Activated CD8-positive, alpha-beta memory T cell treated with anti-CD3 and anti-CD28 coated beads for 36 hours (primary cell): ENCODE data around the gene HOMER2. TPM values are rescaled to one million over a fixed set of nuclear protein-coding genes. Genes with fewer than 3 reads are reported as not detected.
"Not testable (repeated sequence)": the region's sequence is repeated elsewhere in the genome, so short reads cannot be mapped to it uniquely, and the experiment has no call there.

ENCODE experiments used
- CTCF ChIA-PET: fragments of 350-600 bp; sonication (Branson Sonifier 250); formaldehyde crosslinking; loops from one replicate; lab custom pipeline; 2021; ENCODE audit warnings: antibody characterized with exemption; lab: Charles Lee
- POLR2A ChIA-PET: fragments of 350-600 bp; sonication (Branson Sonifier 250); formaldehyde crosslinking; loops from one replicate; lab custom pipeline; 2021; ENCODE audit warnings: antibody characterized with exemption; lab: Charles Lee
- total RNA-seq, 2 experiments: library from RNA; stranded (reverse); gene quantifications; one replicate each; pipeline ENCODE4 v1.2.3, GENCODE V29; 2021

Gene HOMER2
- total RNA-seq, 2 experiments from 2014 or later, result 8.6 to 10.8 TPM

DNA sequence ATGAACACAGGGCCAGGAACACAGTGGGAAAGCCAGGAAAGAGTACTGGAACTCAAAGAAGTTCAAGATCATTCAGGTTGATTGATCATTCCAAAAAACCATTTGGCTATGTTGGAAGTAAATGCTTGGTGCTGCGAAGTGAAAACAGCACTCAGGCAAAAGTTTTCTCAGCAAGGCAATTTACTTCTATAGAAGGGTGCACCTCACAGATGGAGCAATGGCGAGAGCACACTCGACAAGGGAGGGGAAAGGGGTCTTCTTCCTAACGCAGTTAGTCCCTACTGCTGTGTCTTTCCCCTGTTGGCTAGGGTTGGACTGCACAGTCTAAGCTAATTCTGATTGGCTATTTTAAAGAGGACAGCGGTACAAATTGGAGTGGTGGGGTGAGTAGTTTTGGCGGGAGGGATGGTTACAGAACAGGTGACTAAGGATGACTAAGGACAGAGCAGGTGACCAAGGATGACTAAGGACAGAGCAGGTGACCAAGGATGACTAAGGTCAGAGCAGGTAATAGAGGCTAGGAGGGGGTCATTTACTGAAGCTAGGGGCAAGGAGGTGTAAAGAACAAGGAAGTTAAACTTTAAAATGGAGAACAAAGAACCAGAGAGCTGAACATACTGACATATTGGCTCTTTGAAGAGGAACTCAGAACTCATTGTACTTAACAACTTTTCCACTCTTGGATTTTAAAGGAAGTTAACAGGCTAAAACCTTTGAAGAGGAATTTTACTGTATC lies 43.3 kb downstream of the HOMER2 start:
- ChIA-PET POLR2A (no interaction called here), CTCF (no interaction called here)

DNA sequence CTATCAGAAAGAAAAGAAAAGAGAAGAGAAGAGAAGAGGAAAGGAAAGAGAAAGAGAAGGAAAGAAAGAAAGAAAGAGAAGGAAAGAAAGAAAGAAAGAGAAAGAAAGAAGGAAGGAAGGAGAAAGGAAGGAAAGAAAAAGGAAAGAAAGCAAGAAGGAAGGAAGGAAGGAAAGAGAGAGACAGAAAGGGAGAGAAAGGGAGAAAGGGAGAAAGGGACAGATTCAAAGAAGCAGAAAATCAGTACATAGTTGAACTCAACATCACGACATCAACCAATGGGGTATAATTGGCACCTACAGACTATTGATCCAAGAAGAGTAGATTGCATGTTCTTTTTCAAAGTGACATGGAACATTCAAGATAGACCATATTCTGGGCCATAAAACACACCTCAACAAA lies 45.2 kb downstream of the HOMER2 start:
- CTCF ChIA-PET, result no interaction called here
- POLR2A ChIA-PET, result no interaction called here

DNA sequence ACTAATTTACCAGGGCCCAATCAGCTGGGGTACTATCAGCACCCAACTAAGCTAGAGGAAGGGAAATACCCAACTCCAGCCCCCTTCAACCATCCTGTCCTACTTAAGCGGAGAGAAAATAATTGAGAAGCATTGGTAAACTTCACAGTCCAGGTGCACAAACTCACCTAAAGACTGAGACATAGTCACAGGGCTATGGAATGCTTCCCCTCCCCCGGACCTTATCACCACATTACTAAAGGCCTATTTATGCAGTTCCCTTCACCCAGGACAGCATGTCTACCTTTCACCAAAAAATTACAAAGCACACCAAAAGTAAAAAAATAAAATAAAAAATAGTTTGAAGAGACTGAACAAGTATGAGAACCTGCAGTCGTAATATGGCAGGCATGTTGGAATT lies 47.9 kb downstream of the HOMER2 start:
- ChIA-PET CTCF (no interaction called here), POLR2A (no interaction called here)

DNA sequence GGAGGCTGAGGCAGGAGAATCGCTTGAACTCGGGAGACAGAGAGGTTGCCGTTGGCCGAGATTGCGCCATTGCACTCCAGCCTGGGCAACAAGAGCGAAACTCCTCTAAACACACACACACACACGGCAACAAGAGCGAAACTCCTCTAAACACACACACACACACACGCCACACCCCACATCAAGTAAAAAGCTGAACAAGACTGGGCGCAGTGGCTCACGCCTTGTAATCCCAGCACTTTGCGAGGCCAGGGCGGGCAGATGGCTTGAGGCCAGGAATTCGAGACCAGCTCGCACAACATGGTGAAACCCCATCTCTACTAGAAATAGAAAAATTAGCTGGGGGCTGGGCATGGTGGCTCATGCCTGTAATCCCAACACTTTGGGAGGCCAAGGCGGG lies 49.0 kb downstream of the HOMER2 start:
- CTCF ChIA-PET, result interaction anchor here (0.6 kb wide), 1 partner anchor 38 kb away, joined by 3 read pairs; no protein-coding TSS in a partner anchor

DNA sequence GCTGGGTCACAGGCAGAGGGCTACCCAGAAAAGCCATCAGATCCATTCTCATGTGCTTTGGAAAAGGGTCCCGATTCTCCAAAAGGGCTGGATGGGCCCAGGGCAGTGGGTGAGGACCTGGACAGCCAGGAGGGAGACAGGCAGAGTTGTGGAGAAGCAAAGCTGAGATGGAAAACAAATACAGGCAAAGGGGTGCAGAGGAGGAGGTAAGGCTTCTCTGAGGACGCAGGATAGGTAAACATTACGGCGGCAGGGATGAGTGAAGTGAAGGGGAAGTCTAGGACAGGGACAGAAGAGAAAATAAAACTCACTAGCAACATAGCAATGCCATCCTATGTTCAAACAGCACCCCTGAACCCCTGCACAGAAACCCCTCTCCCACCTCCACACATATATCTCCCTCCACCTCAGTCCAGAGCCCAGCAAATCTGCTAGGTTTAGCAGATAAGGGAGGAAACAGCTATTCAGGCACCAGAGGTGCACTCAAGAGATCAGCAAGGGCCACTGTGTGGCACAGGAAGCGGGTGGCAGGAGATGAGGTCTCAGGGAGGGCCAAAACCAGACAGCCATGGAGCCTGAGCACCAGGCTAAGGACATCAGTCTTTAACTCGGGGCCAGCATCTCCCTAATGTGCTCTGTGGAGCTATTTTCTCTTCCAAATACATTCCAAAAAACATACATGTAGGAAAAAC lies 51.3 kb downstream of the HOMER2 start:
- POLR2A ChIA-PET, result no interaction called here
- CTCF ChIA-PET, result no interaction called here

More for the DNA sequence above, 49.0 kb downstream of the HOMER2 start:
- POLR2A ChIA-PET, result no interaction called here

DNA sequence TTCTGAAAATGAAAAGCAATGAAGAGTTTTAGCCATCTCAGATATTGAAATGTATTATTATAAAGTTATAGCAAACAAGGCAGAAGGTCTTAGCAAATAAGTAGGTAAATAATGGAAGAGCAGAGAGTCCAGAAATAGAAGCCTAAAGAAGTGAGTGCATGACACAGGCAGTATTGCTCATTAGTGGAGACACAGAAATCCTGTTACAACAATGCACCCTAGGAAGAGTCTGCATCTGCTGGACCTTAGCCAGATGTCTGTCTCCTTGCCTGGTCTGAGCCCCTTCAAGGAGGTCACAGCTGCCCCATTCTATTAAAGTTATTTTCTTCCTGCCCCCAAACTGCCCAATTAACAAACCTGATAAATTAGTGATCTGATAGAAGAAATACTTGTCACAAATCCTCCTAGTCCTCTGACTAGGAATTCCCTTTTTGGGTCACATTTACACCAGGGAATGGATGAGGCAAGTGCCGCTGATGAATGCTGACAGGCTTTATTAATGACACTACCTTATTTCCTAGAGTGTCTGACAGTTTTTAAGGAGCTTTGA lies 51.9 kb downstream of the HOMER2 start:
- ChIA-PET POLR2A (no interaction called here), CTCF (no interaction called here)

DNA sequence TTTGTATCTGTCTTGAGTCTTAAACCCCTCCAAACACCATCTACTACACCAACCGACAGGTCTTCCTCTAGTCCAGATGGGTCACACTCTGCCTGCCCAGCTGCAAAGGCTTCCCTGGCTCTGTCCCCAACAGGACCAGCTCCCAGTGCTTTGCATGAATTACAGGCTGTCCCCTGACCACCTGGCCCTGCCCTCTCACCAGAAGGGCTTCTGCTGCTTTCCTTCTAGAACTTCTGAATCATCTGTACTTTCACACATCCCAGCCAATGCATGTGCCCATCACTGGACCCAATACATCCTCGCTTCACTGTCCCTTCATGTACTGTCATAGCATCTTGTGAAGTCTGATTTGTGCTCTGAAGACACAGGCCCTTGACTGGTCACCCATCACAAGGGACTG lies 53.6 kb downstream of the HOMER2 start:
- ChIA-PET CTCF (no interaction called here), POLR2A (no interaction called here)

DNA sequence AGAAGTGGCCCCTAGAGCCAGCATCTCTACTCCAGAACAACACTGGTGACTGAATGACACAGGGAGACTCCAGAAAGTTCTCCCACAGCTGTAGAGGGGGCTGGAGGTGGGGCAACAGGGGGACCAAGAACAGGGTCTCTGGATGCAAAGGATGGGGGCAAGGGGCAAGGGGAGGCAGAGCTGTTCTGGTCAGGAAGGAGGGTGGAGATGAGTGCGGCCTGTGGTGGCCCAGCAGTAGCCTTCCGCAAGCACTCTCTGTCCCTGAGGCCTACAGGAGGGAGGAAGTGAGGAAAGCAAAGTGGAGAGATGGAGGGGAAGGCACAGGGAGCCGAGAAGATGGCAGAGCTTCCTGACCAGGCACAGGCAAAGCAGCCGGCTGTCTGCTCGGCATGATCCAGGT lies 56.5 kb downstream of the HOMER2 start:
- ChIA-PET POLR2A (no interaction called here), CTCF (no interaction called here)

DNA sequence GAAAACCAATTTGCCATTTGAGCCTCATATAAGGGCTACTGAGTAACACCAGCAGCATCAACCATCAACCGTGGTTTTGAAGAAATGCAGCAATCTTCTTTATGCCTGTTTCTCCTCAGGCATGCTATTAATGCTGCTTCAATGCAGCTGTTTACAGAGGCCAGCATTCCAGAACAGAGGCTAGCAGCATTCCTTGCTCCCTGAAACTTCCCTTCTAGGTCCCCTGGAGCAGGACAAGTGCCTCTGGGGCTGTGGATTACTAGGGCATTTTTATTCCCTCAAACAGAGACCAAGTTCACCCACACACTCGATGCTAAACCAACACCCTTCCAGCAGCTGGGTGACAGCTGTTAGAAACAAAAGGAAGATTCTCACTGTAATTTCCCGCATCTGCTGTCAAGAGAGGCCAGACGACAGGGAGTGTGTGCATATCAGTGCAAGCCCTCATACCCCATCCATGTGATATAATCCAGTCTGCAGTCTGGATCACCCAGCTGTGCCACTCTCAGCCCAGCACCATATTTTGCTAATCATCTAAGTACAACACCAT lies 57.5 kb downstream of the HOMER2 start:
- ChIA-PET CTCF (no interaction called here), POLR2A (no interaction called here)

DNA sequence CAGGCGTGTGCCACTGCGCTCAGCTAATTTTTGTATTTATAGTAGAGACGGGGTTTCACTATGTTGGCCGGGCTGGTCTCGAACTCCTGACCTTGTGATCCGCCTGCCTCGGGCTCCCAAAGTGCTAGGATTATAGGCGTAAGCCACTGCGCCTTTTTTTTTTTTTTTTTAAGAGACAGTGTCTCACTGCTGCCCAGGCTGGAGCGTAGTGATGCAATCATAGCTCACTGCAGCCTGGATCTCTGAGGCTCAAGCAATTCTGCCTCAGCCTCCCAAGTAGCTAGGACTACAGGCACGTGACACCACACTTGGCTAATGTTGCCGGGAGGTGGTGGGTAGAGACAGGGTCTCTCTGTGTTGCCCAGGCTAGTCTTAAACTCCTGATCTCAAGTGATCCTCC lies 59.0 kb downstream of the HOMER2 start:
- CTCF ChIA-PET, POLR2A ChIA-PET: not testable (repeated sequence)

DNA sequence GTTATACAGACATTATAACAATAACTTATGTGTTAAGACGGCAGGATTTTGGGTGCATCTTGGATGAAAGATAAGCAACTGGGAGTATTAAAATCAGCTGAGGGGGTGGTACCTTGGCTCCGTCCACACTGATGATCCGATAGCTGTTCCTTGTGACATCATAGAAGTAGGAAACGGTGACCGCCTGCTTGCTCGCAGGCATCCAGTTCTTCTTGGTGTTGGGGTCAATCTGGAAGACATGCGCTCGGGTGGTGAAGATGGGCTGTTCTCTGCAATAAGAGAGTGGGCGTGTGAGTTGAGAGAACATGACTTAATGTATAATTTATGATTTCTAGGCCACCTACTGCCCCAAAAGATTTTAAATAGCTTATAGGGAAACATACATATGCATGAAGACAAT lies 59.9 kb downstream of the HOMER2 start:
- CTCF ChIA-PET, result no interaction called here
- POLR2A ChIA-PET, result no interaction called here

DNA sequence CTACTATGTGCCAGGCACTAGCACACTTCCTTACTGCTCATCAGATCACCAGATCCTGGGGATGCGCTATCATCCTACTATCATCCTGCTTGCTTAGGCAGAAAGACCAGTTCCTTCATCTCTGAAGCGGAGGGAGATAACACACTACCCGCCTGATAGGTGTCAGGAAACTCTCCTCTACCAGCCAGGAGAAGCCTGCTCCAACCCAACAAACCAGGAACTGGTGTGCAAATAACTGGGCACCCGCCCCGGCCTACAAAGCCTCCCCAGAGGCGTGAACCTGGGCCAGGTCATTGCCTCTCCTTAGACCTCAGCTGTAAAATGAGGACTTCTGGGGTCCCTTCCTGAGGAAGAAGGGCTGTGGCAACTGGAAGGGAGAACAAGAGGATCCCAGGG lies 61.5 kb downstream of the HOMER2 start:
- ChIA-PET POLR2A (no interaction called here), CTCF (no interaction called here)

DNA sequence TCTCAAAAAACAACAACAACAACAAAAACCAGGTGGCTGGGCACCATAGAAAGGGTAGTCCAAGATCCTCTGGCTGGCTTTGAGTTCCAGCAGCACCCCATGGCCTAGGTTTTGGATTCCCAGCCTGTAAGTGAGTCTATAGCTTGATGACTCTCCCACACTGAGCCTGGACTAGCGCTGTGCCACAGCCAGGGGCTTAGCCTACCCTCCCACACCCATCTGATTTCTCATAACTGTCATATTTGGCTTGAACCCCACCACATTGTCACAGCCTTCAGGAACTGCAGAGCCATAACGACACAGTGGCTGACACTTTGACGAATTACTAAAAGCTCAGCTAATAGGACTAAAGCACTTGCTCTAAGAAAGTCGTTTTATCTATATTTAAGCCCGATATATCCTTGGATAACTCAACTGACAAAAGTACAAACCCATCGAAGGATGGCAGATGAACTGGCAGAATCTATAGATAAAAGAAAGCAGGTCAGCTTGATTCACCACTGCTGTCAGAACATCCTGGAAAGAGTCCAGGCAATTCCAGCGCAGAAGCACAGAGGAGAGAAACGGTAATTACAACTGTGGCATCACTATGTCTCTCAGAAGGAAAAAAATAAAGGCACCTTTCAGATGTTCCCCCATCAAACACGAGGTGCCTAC lies 62.1 kb downstream of the HOMER2 start:
- ChIA-PET POLR2A (no interaction called here), CTCF (no interaction called here)

DNA sequence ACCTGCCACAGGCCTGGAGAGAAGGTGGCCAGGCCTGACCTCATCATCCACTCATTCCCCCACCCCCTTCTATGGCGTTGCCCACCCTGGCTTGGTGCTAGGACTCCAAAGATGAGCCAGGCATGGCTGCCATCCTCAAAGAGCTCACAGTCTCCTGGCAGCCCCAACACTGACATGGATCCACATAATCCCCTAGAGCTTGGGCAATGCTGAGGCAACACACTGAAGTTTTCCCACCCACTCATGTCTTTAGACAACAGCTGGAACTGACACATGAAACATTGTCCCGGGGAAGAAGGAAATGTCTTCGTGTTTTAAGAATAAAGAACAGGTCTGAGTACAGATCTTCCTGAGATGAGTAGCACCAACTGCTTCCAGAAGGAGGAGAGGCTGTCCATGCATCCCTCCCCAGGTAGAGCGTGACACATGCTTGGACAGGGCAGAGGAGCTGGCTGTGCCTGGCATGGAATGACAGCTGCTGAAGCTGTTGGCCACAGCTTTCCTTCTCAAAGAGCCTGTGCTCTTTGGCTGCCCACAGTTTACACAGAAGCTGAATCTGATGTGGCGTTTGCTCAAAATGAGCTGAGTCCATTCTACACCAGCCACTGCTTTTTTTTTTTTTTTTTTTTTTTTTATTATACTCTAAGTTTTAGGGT lies 70.1 kb downstream of the HOMER2 start:
- ChIA-PET POLR2A (no interaction called here), CTCF (no interaction called here)

DNA sequence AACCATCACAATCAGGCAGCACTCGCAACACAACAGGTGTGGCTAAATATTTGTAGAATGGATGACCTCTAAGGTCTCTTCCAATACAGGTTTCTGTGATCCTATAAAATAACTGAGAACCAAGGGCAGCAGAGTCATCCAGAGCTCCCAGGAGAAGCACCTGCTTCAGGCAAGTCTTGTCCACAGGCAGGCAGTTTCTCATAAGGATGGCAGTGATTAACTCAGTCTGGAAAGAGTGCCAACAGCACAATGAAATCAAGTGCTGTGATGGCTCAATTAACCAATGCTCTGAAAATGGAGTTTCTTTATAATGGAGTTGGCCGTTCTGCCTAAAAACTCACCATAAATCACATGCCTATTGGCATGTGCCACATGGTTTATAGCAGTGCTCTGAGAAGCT lies 70.8 kb downstream of the HOMER2 start:
- POLR2A ChIA-PET, result no interaction called here
- CTCF ChIA-PET, result no interaction called here

DNA sequence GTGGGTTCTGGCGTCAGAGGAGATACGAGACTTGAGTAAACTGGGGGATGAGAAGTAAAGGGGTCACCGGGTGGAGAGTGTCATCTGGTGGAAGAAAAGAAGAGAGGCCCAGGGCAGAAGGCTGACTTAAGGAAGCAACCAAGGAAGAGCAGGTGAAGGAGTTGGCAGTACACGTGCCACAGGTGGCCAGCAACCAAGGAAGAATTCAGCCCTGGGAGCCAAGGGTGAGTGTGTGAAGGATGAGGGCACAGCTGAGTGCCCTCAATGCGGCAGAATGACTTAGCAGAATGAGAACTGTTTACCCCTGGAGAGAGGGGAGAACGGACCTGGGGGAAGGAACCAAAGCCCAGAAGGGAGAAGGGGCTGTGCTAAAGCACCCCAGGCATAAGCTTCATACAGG lies 71.8 kb downstream of the HOMER2 start:
- ChIA-PET POLR2A (no interaction called here), CTCF (no interaction called here)

DNA sequence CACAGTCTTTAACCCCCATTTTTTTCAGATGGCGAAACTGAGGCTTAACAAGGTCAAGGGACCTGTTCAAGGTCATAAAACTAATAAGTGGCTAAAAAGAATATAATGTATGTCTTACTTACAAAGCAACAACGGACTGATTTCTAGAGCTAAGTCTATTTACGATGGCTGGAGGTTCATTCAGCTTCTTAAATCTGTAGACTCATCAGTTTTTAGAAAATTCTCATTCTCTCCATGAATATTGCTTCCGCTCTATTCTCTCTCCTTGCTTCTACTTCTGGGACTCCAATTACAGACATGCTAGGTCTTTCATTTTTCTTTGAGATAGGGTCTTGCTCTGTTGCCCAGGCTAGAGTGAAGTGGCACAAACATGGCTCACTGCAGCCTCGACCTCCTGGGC lies 74.2 kb downstream of the HOMER2 start:
- CTCF ChIA-PET, result interaction anchor here (1.8 kb wide), 1 partner anchor 29 kb away, joined by 4 read pairs; no protein-coding TSS in a partner anchor
- POLR2A ChIA-PET, result no interaction called here

DNA sequence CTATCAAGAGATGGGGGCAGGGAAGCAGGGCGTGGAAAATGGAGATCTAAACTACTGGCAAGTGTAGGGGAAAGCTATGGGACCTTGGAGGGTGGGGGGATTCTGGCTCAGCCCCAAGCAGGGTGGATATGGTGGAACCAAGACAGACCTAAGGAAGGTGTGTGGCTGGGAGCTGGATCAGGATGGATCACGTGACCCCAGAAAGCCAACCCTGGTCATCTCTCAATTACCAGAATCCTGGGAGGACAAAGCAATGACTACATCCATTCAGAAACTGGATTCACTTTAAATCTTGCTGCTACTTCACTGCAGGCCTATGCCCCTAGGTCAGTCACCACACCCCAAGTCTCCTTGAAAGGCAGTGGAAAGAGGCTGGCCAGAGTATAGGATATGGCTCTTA lies 74.7 kb downstream of the HOMER2 start:
- ChIA-PET POLR2A (no interaction called here), CTCF (interaction anchor here (1.8 kb wide), 1 partner anchor 28 kb away, joined by 4 read pairs; no protein-coding TSS in a partner anchor)

DNA sequence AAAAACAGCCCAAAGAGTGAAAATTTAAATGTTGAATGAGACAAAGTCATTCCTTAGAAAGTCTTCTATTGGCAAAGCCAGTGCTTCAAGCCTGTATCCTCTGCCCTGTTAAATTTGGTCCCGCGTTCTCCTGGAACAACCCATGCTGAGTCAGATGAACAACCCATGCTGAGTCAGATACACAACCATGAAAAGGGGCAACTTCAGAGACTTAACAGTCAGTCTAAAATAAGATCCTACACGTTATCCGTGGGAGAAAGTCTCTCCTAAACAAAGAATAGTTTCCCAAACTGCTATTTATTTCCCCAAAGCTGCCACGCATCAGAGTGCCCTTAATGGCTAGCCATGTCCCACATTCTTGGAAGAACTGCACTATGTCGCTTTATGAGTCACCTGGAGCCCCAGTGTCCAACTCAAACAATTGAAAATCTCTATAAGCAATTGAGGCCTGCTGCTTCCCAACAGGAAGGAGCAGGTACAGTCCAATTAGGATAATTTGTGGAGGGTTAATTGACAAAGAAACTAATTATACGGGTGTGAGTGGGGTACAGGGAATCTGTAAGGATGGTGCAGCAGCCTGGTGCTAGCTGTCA lies 77.0 kb downstream of the HOMER2 start:
- CTCF ChIA-PET, result no interaction called here
- POLR2A ChIA-PET, result no interaction called here
